ENCODE data around the gene PMF1.

The PMF1 gene

GRCh38 chr1:156251527-156251926, 38.7 kb downstream of the PMF1 start:
- peak in 11 of 42 donors; percentile 20 to 65 (median 42) for DNase-seq
- intact Hi-C loops (cut with DNase I): no loop called here

- intact Hi-C loops (cut with DNase I): no loop called here
- no peak for DNase-seq
These were observed 40.8 kb downstream of the PMF1 start for GRCh38 chr1:156253634-156254033.

GRCh38 chr1:156257711-156258110, 44.9 kb downstream of the PMF1 start:
- peak in 6 of 42 donors; percentile 29 to 64 (median 44) for DNase-seq
- intact Hi-C loops (cut with DNase I): no loop called here

- DNase-seq: no peak
- intact Hi-C loops (cut with DNase I): no loop called here
These were observed 46.1 kb downstream of the PMF1 start for GRCh38 chr1:156258859-156259258.

- intact Hi-C loops (cut with DNase I): no loop called here
- peak in 32 of 42 donors; percentile 28 to 88 (median 70) for DNase-seq
These were observed 47.0 kb downstream of the PMF1 start for GRCh38 chr1:156259805-156260204.

- peak in 18 of 42 donors; percentile 33 to 79 (median 61) for DNase-seq
- intact Hi-C loops (cut with DNase I): no loop called here
These were observed 48.1 kb downstream of the PMF1 start for GRCh38 chr1:156260896-156261295.

- intact Hi-C loops (cut with DNase I): no loop called here
- DNase-seq: no peak
These were observed 49.9 kb downstream of the PMF1 start for GRCh38 chr1:156262461-156263287.

GRCh38 chr1:156263288-156263655, 50.5 kb downstream of the PMF1 start:
- no peak for DNase-seq
- intact Hi-C loops (cut with DNase I): no loop called here

GRCh38 chr1:156266051-156266450, 53.2 kb downstream of the PMF1 start:
- DNase-seq: no peak
- intact Hi-C loops (cut with DNase I): no loop called here

GRCh38 chr1:156268336-156268735, 55.5 kb downstream of the PMF1 start:
- no peak for DNase-seq
- intact Hi-C loops (cut with DNase I): no loop called here

- intact Hi-C loops (cut with DNase I): no loop called here
- no peak for DNase-seq
These were observed 57.5 kb downstream of the PMF1 start for GRCh38 chr1:156270314-156270713.

GRCh38 chr1:156276532-156276931, 63.7 kb downstream of the PMF1 start:
- DNase-seq: no peak
- intact Hi-C loops (cut with DNase I): no loop called here

- intact Hi-C loops (cut with DNase I): no loop called here
- no peak for DNase-seq
These were observed 64.2 kb downstream of the PMF1 start for GRCh38 chr1:156276966-156277381.

GRCh38 chr1:156279837-156280236, 67.0 kb downstream of the PMF1 start:
- DNase-seq: no peak
- intact Hi-C loops (cut with DNase I): no loop called here

- peak in 9 of 42 donors; percentile 13 to 47 (median 30) for DNase-seq
- intact Hi-C loops (cut with DNase I): no loop called here
These were observed 68.5 kb downstream of the PMF1 start for GRCh38 chr1:156281281-156281680.

- intact Hi-C loops (cut with DNase I): loop anchor here (2.0 kb wide), 1 partner anchor 57 kb away; the partner anchor contains the start of genes CCT3 and TSACC
- DNase-seq: peak in 33 of 42 donors; percentile 16 to 77 (median 42)
These were observed 69.1 kb downstream of the PMF1 start for GRCh38 chr1:156281693-156282478.

GRCh38 chr1:156282479-156283222, 69.8 kb downstream of the PMF1 start, which contains the start of gene SMG5:
Gene SMG5 (minus strand): TSS chr1:156282825. CDS start chr1:156282680, 145 bp downstream.
- intact Hi-C loops (cut with DNase I): loop anchor here (2.0 kb wide), 1 partner anchor 56 kb away; the partner anchor contains the start of genes CCT3 and TSACC
- peak; percentile 88 to 99 (median 96) for DNase-seq

- intact Hi-C loops (cut with DNase I): loop anchor here (2.0 kb wide), 1 partner anchor 55 kb away; the partner anchor contains the start of genes CCT3 and TSACC
- DNase-seq: no peak
These were observed 70.7 kb downstream of the PMF1 start for GRCh38 chr1:156283521-156283920.

GRCh38 chr1:156284112-156284511, 71.3 kb downstream of the PMF1 start, which contains the start of gene TMEM79:
Gene TMEM79 (plus strand): TSS chr1:156284325. CDS start chr1:156285227, 902 bp downstream.
- DNase-seq: no peak
- intact Hi-C loops (cut with DNase I): no loop called here
